HG03521 (cell line): ENCODE results near the gene ANK3.

Experiments used
- ATAC-seq: cut with Tn5 transposase; IDR thresholded peaks from one replicate; pipeline ENCODE4 v1.9.1; 2021; ENCODE audit warnings: mild to moderate bottlenecking, moderate library complexity; ENCODE audit not compliant: unreplicated experiment

ANK3 gene

GRCh38 chr10:60380781-60381180, 8.9 kb downstream of the ANK3 start:
- ATAC-seq: no peak

DNA sequence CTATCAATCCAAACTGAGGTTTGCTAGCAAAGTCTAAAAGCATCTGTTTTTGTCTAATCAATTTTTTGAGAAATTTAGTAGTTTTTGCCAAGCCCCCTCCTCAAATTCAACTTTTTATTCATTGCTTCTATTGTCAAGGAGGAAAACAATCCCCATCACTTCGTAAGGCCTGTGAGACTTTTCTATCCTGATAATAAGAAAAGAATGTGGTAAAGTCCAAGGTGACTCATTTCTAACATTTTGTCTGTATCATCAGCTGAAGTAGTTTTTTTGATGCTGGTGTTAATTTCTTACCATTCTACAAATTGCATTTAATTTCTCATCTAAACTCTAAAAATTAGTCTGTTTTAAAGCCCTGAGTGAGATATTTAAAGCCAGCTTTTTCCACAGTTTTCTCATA, 11.7 kb downstream of the ANK3 start:
- ATAC-seq: no peak

DNA sequence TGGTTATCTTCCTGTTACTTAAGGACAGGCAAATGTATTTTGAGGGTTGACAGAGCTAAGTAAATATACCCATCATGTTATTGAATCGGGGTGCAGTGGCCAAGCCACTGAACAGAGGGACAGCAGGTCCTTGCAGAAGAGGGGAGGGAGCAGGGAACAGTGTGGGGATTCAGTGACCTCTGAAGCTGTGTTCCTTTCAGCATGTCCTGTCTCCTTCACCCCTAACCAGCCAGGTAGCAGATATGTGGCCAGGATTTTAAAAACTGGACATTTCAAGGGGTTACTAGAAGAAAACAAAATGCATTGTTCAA, 12.7 kb downstream of the ANK3 start:
- ATAC-seq: no peak

- no peak for ATAC-seq
Measured at GRCh38 chr10:60376221-60377041, 13.2 kb downstream of the ANK3 start.

- no peak for ATAC-seq
Measured at GRCh38 chr10:60375293-60376004, 14.2 kb downstream of the ANK3 start.

- no peak for ATAC-seq
Measured at GRCh38 chr10:60374836-60375235, 14.8 kb downstream of the ANK3 start.

DNA sequence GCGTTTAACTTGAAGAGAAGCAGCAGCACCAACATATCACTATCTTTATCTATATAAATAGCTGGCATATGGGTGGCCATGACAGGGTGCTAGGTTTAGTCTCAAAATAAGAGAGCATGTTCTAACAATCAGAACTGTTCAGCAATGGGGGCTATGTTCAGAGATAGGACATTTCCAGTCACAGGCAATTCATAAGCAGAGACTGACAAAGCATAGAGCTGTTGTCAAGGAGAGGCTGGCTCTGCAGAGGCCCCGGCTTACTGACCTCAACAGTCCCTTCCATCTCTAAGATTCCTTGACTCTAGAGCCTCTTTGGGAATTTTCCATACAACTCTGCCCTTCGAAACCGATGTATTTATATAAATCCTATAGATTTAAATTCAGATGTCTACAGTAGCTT, 17.2 kb downstream of the ANK3 start:
- ATAC-seq: no peak

DNA sequence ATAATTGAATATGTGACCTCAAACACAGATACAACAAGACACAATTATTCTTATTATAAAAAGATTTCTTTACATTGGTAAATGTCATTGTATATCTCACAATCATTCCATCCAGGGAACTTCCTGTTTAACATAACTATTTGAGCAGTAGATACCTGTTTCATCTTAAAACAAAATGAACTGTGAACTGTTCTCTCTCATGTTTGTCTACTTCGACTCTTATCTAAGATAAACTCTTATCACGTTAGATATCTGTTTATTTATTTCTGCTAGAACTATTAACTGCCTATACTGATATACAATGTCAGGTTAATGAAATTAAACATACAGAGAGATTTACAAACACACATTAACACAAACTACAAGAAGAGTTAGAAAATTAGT, 20.1 kb downstream of the ANK3 start:
- no peak for ATAC-seq

- no peak for ATAC-seq
Measured at GRCh38 chr10:60368875-60369546, 20.7 kb downstream of the ANK3 start.

GRCh38 chr10:60367901-60368300, 21.8 kb downstream of the ANK3 start:
- no peak for ATAC-seq

DNA sequence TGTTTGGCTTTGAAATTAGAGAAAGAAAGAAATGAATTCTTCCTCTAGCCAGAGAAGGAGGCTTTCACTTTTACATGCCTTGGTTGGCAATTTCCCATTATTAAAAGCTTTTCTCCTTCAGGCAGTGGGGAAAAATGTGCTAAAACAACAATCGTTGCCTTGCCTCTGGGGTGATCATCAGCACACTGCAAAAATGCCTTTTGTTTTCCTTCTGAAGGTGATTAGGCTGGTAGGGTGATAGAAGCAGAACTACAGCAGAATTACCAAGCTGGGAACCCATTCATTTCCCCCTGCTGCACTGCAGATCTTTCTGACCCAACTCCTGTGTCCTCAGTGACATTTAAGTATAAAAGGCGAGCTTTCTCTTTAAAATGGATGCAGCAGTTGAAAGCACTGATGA, 22.2 kb downstream of the ANK3 start:
- ATAC-seq: no peak

DNA sequence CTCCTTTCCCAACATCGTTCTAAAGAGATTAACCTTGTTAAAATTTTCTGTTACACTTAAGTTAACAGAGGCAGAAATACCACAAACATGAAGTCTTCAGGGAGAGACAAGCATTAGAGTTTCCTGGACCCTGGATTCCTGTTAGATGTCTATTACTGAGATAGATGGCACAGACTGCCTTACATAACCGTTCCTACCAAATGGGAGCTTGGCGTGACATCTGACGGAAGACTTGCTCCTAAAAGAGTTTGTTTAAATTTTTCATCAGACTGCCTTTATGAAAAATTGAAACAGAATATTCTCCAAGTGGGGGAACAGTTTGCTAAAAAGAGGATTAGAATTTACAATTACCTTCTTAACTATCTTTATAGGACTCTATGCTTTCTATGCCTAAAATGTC, 22.7 kb downstream of the ANK3 start:
- ATAC-seq: no peak

DNA sequence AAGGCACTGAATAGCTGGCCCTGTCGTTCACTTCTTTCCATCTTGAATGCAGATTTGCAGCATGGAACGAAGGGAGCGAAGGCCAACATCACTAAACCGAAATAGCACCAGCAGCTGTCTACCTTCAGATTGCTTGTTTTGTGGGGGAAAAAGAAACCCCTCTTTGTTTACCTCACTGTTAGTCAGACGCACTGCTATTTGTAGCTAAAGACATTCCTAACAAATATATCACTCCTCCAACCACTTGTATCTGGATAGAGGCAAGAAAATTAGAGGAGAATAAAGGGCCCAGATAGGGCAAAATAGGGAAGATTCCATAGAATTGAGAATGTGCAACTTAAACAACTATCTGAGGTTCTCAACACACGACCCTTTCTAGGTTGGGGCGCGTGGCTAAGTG, 26.5 kb downstream of the ANK3 start:
- no peak for ATAC-seq

GRCh38 chr10:60362461-60362860, 27.2 kb downstream of the ANK3 start:
- no peak for ATAC-seq

- ATAC-seq: no peak
Measured at GRCh38 chr10:60359066-60359465, 30.6 kb downstream of the ANK3 start.

GRCh38 chr10:60358282-60358681, 31.4 kb downstream of the ANK3 start:
- peak; percentile 90 for ATAC-seq

- ATAC-seq: no peak
Measured at GRCh38 chr10:60353519-60354258, 36.0 kb downstream of the ANK3 start.

DNA sequence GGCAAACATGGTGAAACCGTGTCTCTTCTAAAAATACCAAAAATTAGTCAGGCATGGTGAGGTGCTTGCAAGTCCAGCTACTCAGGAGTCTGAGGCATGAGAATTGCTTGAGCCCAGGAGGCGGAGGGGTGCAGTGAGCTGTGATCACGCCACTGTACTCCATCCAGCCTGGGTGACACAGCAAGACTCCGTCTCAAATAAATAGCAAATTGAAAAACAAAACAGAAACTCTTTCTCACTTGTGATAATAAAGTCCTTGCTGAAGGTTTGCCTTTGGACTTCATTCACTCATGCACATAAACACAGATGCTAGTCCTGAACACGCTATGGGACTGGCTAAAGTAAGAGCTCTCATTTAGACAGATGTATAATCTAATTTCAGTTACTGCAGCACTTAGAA, 37.6 kb downstream of the ANK3 start:
- peak; percentile 60 for ATAC-seq

DNA sequence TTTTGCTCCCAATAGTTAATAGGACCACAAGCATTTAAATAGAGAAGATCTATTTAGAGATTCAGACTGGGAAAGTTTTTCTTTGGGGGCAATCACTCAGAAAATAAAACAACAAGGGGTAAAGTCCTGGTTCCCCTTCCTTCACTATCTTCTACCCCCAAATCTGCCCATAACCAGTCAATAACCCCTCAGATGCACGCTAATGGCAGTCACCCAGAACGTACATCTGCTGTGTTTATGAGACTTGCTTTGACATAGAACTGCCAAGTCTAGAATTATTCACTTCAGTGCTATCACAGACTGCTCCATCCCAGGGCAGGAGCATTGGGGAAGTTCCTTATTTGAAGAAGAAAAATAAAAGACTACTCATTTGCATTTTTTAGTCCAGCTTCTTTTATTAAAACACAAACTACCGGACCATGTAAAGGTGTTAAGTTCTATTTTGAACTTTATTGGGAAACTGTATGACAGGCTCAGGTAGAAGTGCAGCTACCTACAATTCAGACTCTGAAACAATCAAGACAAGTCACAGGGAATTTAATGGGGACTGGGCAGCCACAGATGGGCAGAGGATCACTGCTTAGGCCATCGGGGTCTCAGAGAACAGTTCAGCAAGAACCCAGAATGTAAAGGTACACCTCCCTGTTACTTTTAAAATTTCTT, 38.4 kb downstream of the ANK3 start:
- peak; percentile 44 for ATAC-seq

DNA sequence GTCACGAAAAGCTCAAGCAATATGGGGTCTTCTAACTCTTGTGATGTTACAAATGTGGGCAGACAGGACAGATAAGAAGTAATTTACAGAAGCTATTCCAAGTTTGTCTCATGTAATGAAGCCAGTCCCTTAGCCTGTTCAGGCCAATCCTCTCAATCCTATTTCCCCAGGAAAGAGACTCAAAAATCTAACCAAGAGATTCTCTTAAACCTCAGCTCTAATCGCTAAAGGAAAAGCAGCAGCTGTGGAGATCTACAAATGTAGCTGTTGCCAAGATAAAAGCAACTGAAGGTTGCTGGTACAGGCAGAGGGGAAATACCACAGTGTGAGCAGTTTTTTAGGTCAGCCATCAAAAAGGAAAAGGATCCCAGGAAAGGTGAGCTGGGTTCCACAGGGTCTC, 39.3 kb downstream of the ANK3 start:
- no peak for ATAC-seq

- no peak for ATAC-seq
Measured at GRCh38 chr10:60349426-60349825, 40.2 kb downstream of the ANK3 start.
